Measurements from ENCODE around the gene SNX13.

Gene SNX13

GRCh38 chr7:17912536-17913235 lies 27.6 kb downstream of the SNX13 start:
- TF ChIP-seq GATA3 (IDR thresholded peaks at IDR 0.05; ENCODE audit: low read depth, low read length): no peak
- no peak for TF ChIP-seq GATA2 (IDR thresholded peaks at IDR 0.05; ENCODE audit: low read depth, low read length)

- TF ChIP-seq GATA3 (IDR thresholded peaks at IDR 0.05; ENCODE audit: low read depth, low read length) (no peak), GATA2 (IDR thresholded peaks at IDR 0.05; ENCODE audit: low read depth, low read length) (no peak)
Measured at GRCh38 chr7:17912050-17912449, 28.2 kb downstream of the SNX13 start.

DNA sequence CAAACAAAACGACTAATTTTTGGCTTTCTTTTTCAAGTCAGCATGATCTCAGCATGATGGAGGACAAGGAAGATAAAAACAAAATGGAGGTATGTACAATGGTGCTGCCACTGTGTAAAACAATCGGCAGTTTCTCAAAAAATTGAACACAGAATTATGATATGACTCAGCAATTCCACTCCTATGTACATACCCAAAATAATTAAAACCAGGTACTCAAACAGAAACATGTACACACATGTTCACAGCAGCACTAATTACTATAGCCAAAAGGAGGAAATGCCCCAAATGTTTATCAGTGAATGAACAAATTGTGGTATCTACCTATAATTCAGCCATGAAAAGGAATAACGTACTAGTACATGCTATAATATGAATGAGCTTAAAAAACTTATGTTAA lies 29.9 kb downstream of the SNX13 start:
- TF ChIP-seq GATA3 (IDR thresholded peaks at IDR 0.05; ENCODE audit: low read depth, low read length) (no peak), GATA2 (IDR thresholded peaks at IDR 0.05; ENCODE audit: low read depth, low read length) (no peak)

DNA sequence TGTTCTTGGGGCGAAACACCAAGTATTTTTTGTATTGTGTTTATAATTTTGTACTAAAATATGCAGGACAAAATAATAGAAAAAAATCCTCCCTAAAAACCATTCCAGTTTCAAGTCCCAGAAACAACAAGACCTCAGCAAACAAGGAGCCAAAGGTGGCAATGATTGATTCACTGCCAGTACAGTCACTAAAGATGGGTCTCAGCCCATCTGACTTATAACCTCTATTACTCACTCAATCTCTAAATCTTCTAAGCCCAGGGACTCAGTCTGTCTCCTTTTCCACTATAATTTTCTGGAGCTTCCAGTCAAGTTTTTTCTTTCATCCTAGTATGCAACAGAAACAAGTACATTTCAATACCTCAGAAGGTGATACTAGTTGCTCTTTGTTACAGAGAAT lies 33.3 kb downstream of the SNX13 start:
- TF ChIP-seq GATA3 (IDR thresholded peaks at IDR 0.05; ENCODE audit: low read depth, low read length): no peak
- no peak for TF ChIP-seq GATA2 (IDR thresholded peaks at IDR 0.05; ENCODE audit: low read depth, low read length)

- TF ChIP-seq GATA3 (IDR thresholded peaks at IDR 0.05; ENCODE audit: low read depth, low read length): no peak
- no peak for TF ChIP-seq GATA2 (IDR thresholded peaks at IDR 0.05; ENCODE audit: low read depth, low read length)
Measured at GRCh38 chr7:17903337-17903736, 37.0 kb downstream of the SNX13 start.

GRCh38 chr7:17902599-17902998 lies 37.7 kb downstream of the SNX13 start:
- TF ChIP-seq GATA3 (IDR thresholded peaks at IDR 0.05; ENCODE audit: low read depth, low read length): no peak
- no peak for TF ChIP-seq GATA2 (IDR thresholded peaks at IDR 0.05; ENCODE audit: low read depth, low read length)

DNA sequence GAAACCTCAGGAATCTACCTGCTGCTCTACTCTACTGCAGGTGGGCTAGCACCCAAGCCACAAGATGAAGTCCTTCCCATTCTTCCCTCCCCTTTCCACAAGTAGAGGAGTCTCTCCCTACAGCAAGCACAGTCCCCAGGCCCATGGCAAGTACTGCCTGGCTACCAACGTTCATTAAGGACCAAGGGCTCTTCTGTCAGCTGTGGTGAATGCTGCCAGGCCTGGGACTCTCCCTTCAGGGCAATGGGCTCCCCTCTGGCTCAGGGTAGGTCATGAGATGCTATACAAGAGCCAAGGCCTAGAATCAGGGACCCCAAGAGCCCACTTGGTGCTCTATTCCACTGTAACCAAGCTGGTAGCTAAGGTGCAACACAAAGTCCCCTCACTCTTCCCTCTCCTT lies 39.8 kb downstream of the SNX13 start:
- TF ChIP-seq GATA3 (IDR thresholded peaks at IDR 0.05; ENCODE audit: low read depth, low read length) (no peak), GATA2 (IDR thresholded peaks at IDR 0.05; ENCODE audit: low read depth, low read length) (no peak)

- TF ChIP-seq GATA2 (IDR thresholded peaks at IDR 0.05; ENCODE audit: low read depth, low read length) (no peak), GATA3 (IDR thresholded peaks at IDR 0.05; ENCODE audit: low read depth, low read length) (no peak)
Measured at GRCh38 chr7:17898111-17898510, 42.2 kb downstream of the SNX13 start.

DNA sequence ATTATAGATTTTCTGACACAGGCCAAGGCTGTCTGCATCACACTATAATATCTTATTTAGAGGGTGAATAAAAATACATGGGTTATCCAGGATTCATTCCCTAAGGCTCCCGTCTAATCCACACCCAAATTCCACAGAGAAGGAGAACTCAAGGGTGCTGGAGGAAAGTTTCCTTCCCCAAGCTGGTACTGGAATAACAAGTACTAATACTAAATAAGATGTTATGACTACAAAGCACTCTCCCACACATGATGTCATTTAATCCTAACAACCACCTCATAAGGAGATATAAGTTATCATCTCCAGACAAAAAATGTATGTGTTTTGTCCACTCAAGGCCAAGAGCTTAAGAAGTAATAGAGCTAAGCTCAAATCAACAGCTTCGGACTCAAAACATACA lies 53.0 kb downstream of the SNX13 start:
- TF ChIP-seq GATA3 (IDR thresholded peaks at IDR 0.05; ENCODE audit: low read depth, low read length): no peak
- no peak for TF ChIP-seq GATA2 (IDR thresholded peaks at IDR 0.05; ENCODE audit: low read depth, low read length)

- TF ChIP-seq GATA2 (IDR thresholded peaks at IDR 0.05; ENCODE audit: low read depth, low read length) (no peak), GATA3 (IDR thresholded peaks at IDR 0.05; ENCODE audit: low read depth, low read length) (no peak)
Measured at GRCh38 chr7:17882685-17883084, 57.6 kb downstream of the SNX13 start.

DNA sequence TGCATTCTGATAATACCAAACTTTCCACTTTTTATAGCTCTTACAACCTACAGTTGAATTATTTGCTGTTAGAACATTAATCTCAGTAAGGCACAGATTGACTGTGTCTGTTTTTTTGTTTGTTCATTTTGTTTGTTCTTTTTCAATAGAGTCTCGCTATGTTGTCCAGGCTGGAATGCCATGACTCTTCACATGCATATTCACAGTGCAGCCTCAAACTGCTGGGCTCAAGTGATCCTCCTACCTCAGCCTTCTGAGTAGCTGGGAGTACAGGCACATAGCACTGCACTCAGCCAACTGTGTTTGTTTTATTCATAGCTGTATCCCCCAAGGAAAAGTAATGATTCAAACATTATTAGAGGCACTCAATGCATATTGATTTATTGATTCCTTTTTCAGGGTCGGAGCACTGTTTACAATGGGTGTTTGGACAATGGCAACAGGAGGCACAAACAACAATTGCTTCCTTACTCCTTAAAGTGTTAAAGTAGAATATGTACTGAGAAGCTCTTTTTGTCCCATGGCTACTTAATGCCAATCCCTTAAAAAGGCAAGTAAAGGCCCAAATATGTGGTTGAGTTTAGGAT lies 61.1 kb downstream of the SNX13 start:
- no peak for TF ChIP-seq GATA3 (IDR thresholded peaks at IDR 0.05; ENCODE audit: low read depth, low read length)

DNA sequence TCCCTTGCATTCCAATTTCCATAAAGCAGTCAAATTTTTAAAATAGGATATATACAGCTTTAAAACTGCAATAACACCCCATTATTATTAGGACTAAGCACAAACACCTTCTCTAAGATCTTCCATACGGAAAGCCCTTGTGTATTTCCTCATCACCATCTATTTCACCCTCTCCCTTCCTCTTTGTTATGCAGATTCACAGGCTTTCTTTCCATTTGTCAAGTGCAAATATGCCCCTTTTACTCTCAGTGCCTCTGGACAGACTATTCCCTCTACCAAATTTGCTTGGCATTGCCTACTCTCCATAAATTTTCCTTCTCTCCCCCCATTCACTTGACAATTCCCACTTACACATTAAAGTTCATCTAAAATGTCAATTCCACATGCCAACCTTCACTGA lies 61.7 kb downstream of the SNX13 start:
- TF ChIP-seq GATA3 (IDR thresholded peaks at IDR 0.05; ENCODE audit: low read depth, low read length): no peak
- no peak for TF ChIP-seq GATA2 (IDR thresholded peaks at IDR 0.05; ENCODE audit: low read depth, low read length)

DNA sequence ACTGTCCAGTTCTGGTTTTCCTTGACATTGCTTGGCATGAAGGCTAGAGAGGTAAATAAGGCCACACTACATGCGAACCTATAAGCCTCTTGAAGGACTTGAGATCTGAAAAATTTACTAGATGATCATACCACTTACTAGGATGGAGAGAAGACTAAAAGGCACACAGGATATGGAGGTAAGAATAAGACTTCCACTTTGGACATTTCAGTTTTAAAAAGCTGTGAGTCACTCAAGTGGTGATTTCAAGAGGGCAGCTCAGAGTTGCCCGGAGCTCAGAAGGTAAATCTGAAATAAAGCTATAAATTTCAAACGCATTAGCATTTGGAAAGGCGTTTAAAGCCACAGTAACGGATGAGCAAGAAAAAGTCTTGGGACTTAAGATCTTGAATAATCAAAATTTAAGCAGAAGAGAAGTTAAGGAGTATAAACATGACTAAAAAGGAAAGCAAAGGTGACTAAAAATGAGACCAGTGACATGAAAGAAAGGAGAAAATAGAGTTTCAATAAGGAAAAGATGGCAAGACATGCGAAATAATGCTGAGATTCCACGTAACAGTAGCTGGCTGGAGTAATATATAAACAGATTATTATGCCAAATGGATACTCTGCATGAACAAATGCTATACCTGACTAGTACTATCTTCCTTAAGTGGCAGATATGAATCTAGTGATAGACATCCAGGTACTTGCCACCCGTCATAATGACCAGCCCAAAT lies 68.3 kb downstream of the SNX13 start:
- TF ChIP-seq GATA2 (IDR thresholded peaks at IDR 0.05; ENCODE audit: low read depth, low read length) (no peak), GATA3 (IDR thresholded peaks at IDR 0.05; ENCODE audit: low read depth, low read length) (no peak)

- no peak for TF ChIP-seq GATA3 (IDR thresholded peaks at IDR 0.05; ENCODE audit: low read depth, low read length)
- no peak for TF ChIP-seq GATA2 (IDR thresholded peaks at IDR 0.05; ENCODE audit: low read depth, low read length)
Measured at GRCh38 chr7:17870406-17870805, 69.9 kb downstream of the SNX13 start.

GRCh38 chr7:17863809-17864143 lies 76.5 kb downstream of the SNX13 start:
- no peak for TF ChIP-seq GATA2 (IDR thresholded peaks at IDR 0.05; ENCODE audit: low read depth, low read length)
